SK-N-SH (cell line): ENCODE measurements around the gene CTU1.

Source experiments
- CTCF ChIP-seq: fragments of 200-600 bp; sonication (generic); IDR thresholded peaks from 2 replicates; pipeline ENCODE4 v1.6.1; 2017; ENCODE audit warnings: antibody characterized with exemption, mild to moderate bottlenecking, moderate library complexity
- GABPA ChIP-seq: IDR thresholded peaks from 2 replicates; pipeline ENCODE4 v1.4.0; 2012; ENCODE audit warnings: low read depth, mild to moderate bottlenecking

- TF ChIP-seq GABPA (no peak), CTCF (no peak)
These were observed 567 bp upstream of the CTU1 start for GRCh38 chr19:51108805-51109146.
